Muscle layer of colon (tissue), 2 donors: Measurements from ENCODE around the gene RAD51B.

Source experiments
- H3K27ac ChIP-seq: one replicate; pipeline ENCODE4 v1.7.0; 2013; ENCODE audit warnings: low read depth, mild to moderate bottlenecking, low read length, moderate library complexity
- H3K27me3 ChIP-seq, 2 donors: one replicate each; pipeline ENCODE4 v1.7.0; 2013; ENCODE audit warnings: low read length in 2 of 2, mild to moderate bottlenecking in 2 of 2; ENCODE audit not compliant: insufficient read depth in 2 of 2, control insufficient read depth in 1 of 2
- H3K36me3 ChIP-seq: one replicate; pipeline ENCODE4 v1.7.0; 2013; ENCODE audit warnings: mild to moderate bottlenecking, low read length; ENCODE audit not compliant: insufficient read depth
- H3K4me1 ChIP-seq: one replicate; pipeline ENCODE4 v1.7.0; 2013; ENCODE audit warnings: mild to moderate bottlenecking, low read length; ENCODE audit not compliant: insufficient read depth
- H3K4me3 ChIP-seq, 2 donors: one replicate each; pipeline ENCODE4 v1.7.0; 2013; ENCODE audit warnings: low read length in 2 of 2, low read depth in 1 of 2, mild to moderate bottlenecking in 1 of 2, moderate library complexity in 1 of 2
- H3K9ac ChIP-seq: one replicate; pipeline ENCODE4 v1.7.0; 2013; ENCODE audit warnings: low read length
- H3K9me3 ChIP-seq: one replicate; pipeline ENCODE4 v1.7.0; 2013; ENCODE audit warnings: mild to moderate bottlenecking, low read length
- donor health status: abdominal sarcoma.
- donor health status: Adenocarcinoma of cecum.

RAD51B gene

GRCh38 chr14:68247274-68247673 lies 427.7 kb downstream of the RAD51B start:
- Histone ChIP-seq H3K4me1 (peaks cover 97% of the 10 kb centered on the region), H3K9me3 (no peaks in the 10 kb centered on the region), H3K36me3 (no peaks in the 10 kb centered on the region), H3K27ac (peak overlapping the region; percentile 86), H3K27me3 (no peaks in the 10 kb centered on the region), H3K4me3 (no peak overlapping the region), H3K9ac (peak overlapping the region; percentile 27)

- Histone ChIP-seq H3K36me3 (no peaks in the 10 kb centered on the region), H3K27ac (peak overlapping the region; percentile 86), H3K9ac (peak overlapping the region; percentile 27), H3K4me3 (no peak overlapping the region), H3K4me1 (peaks cover 96% of the 10 kb centered on the region), H3K9me3 (no peaks in the 10 kb centered on the region), H3K27me3 (no peaks in the 10 kb centered on the region)
These were observed 428.2 kb downstream of the RAD51B start for GRCh38 chr14:68247676-68248268.

GRCh38 chr14:68248481-68249255 lies 429.1 kb downstream of the RAD51B start:
- peak overlapping the region; percentile 86 for H3K27ac ChIP-seq
- H3K9me3 ChIP-seq, result no peaks in the 10 kb centered on the region
- peaks cover 87% of the 10 kb centered on the region for H3K4me1 ChIP-seq
- H3K27me3 ChIP-seq, result no peaks in the 10 kb centered on the region
- peak overlapping the region; percentile 37 for H3K9ac ChIP-seq
- H3K4me3 ChIP-seq, result peak overlapping the region in 1 of 2 donors; percentile 6
- H3K36me3 ChIP-seq, result no peaks in the 10 kb centered on the region

- peak overlapping the region; percentile 37 for H3K9ac ChIP-seq
- H3K27ac ChIP-seq, result peak overlapping the region; percentile 86
- H3K36me3 ChIP-seq, result no peaks in the 10 kb centered on the region
- no peak overlapping the region for H3K4me3 ChIP-seq
- H3K9me3 ChIP-seq, result no peaks in the 10 kb centered on the region
- H3K4me1 ChIP-seq, result peaks cover 77% of the 10 kb centered on the region
- no peaks in the 10 kb centered on the region for H3K27me3 ChIP-seq
These were observed 430.3 kb downstream of the RAD51B start for GRCh38 chr14:68249661-68250451.

GRCh38 chr14:68250927-68251768 lies 431.6 kb downstream of the RAD51B start:
- Histone ChIP-seq H3K4me1 (peaks cover 77% of the 10 kb centered on the region), H3K36me3 (no peaks in the 10 kb centered on the region), H3K27me3 (no peaks in the 10 kb centered on the region), H3K9ac (no peak overlapping the region), H3K4me3 (no peak overlapping the region), H3K9me3 (no peaks in the 10 kb centered on the region), H3K27ac (peak overlapping the region; percentile 86)

GRCh38 chr14:68251769-68252100 lies 432.2 kb downstream of the RAD51B start:
- Histone ChIP-seq H3K36me3 (no peaks in the 10 kb centered on the region), H3K4me1 (peaks cover 76% of the 10 kb centered on the region), H3K27me3 (no peaks in the 10 kb centered on the region), H3K4me3 (no peak overlapping the region), H3K27ac (peak overlapping the region; percentile 43), H3K9me3 (no peaks in the 10 kb centered on the region), H3K9ac (no peak overlapping the region)

GRCh38 chr14:68253160-68253780 lies 433.7 kb downstream of the RAD51B start:
- Histone ChIP-seq H3K4me1 (peaks cover 60% of the 10 kb centered on the region), H3K9ac (no peak overlapping the region), H3K27me3 (no peaks in the 10 kb centered on the region), H3K4me3 (no peak overlapping the region), H3K36me3 (no peaks in the 10 kb centered on the region), H3K9me3 (no peaks in the 10 kb centered on the region), H3K27ac (peak overlapping the region; percentile 37)

GRCh38 chr14:68253878-68254528 lies 434.4 kb downstream of the RAD51B start:
- Histone ChIP-seq H3K9ac (no peak overlapping the region), H3K27me3 (no peaks in the 10 kb centered on the region), H3K4me1 (peaks cover 53% of the 10 kb centered on the region), H3K36me3 (no peaks in the 10 kb centered on the region), H3K27ac (peak overlapping the region; percentile 37), H3K4me3 (no peak overlapping the region), H3K9me3 (no peaks in the 10 kb centered on the region)

GRCh38 chr14:68254669-68255527 lies 435.3 kb downstream of the RAD51B start:
- no peaks in the 10 kb centered on the region for H3K36me3 ChIP-seq
- peaks cover 44% of the 10 kb centered on the region for H3K4me1 ChIP-seq
- H3K9me3 ChIP-seq, result no peaks in the 10 kb centered on the region
- H3K4me3 ChIP-seq, result no peak overlapping the region
- no peak overlapping the region for H3K9ac ChIP-seq
- H3K27me3 ChIP-seq, result no peaks in the 10 kb centered on the region
- peak overlapping the region; percentile 28 for H3K27ac ChIP-seq
